Measurements from ENCODE around the gene UQCR10.

Gene UQCR10

DNA sequence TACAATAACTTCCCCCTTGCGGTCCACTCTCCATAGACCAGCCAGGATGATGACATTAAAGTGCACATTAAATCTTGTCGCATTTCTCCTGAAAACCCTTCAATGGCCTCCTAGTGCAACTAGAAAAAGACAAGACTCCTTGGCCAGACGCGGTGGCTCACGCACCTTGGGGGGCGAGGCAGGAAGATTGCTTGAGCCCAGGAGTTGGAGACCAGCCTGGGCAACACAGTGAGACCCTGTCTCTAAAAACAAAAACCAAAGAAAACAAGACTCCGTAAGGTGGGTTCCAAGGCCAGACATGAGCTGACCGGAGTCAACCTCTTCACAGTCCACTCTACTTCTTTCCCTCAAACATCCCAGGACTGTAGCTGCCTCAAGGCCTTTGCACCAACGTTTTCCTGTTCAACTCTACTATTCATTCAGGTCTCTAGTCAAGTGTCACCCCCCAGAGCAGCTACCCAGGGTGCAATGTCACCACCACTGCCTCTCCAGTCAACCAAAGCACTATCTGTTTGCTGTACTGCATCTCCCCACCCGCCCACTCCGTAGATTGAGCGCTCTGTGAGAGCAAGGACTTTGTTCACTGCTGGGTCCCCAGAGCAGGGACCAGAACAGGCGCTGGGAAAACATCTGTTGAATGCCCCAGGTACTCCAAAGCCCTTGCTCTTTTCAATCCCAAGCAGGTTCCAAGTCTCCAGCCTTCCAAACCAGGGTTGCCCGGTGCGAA, 1.1 kb upstream of the UQCR10 start:
- DNase-seq: peak in 1 of 2 donors; percentile 18

DNA sequence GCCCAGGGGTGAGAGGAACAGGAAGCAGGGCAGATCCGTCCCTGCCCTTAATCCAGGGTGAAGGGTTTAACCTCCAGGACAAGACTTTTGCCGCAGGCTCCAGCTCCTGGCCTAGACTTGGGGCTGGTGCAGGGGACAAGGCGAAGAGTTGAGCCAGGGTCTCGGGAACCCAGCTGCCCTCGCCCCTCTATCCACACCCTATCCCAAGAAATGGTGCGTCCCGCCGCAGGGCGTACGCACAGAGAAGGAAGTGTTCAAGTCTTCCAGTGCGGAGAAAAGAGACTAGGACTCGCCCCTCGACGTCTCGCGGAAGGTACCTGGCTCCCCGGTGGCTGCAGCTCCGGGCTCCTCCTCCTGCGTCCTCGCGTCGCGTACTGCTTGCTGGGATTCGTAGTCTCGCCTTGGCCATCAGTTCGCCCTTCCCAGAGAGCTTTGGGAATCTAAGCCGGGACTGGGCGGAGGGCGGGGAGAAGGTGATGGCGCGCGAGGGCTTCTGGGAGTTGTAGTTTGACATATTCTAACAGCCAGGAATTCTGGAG, 468 bp upstream of the UQCR10 start, which contains the start of gene ZMAT5:
Gene ZMAT5 (minus strand): TSS at position 376 of the 539 bp plus-strand sequence. CDS start 18,463 bp downstream, outside the sequence.
- DNase-seq: peak; percentile 90 to 92

DNA sequence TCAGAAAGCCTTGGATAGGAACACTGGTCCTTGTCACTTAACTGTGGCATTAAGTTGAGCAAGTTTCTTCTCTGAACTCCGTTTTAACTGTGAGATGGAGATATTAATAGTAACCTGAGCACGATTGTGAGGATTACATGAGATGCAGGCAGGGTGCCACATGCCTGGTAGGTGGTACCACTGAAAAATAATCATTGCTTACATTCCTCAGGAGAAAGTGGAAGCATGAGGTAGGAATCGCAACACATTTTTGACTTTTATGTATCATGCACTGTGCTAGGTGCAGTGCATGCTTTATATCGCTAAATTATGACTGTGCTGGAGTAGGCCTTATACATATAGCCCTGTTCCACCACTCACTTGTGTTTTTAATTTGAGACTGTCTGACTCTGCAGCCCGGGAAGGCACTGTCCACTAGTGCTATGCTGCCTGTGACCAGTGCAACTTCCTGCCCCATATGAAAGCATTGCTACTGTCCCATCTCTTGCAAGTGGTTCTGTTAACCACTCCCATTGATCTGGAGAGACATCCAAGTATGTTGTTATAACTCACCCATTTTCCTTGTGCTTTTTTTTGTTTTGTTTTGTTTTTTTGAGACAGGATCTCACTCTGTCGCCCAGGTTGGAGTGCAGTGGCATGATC, 1.0 kb downstream of the UQCR10 start:
- DNase-seq: no peak

DNA sequence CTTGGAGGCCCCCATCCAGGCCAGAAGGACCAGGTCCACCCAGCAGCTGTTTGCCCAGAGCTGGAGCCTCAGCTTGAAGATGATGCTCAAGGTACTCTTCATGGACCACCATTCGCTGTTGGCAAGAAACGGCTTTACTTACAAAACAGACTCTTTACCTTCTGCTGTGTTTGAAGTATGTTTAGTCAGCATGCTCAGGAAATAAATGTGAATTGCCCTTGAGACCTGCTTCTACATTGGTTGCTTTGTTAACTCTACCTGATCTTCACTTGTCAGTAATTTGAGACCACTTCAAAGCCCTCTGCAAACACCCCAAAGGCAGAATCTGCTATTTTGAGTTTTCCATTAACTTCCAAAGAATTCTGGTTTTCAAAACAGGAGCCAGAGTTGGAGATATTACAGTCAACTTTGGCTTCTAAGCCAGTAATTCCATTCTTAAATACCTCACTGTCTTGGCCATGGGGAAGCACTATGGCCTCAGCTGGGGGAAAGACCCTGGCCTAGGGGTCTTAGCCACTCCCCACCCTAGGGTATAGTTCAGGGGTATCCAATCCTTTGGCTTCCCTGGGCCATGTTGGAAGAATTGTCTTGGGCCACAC, 2.7 kb downstream of the UQCR10 start:
- DNase-seq: no peak

DNA sequence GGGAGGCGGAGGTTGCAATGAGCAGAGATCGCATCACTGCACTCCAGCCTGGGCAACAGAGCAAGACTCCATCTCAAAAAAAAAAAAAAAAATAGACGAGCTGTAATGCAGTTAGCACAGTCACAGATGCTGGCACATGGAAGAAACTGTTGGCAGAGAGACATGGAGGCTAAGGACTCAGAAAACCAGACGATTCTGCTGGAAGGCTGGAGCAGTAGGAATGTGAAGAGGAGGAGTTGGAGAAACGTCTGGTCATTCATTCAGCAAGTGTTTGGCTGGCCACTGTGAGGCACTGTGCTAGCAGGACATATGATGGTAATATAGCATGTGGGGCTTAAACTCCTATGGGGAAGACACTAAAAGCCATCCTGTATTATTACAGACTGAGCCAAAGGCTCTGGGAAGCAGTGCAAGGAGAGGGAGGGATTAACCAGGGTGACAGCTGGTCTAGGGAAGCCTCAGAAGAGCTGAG, 5.0 kb downstream of the UQCR10 start:
- DNase-seq: no peak

DNA sequence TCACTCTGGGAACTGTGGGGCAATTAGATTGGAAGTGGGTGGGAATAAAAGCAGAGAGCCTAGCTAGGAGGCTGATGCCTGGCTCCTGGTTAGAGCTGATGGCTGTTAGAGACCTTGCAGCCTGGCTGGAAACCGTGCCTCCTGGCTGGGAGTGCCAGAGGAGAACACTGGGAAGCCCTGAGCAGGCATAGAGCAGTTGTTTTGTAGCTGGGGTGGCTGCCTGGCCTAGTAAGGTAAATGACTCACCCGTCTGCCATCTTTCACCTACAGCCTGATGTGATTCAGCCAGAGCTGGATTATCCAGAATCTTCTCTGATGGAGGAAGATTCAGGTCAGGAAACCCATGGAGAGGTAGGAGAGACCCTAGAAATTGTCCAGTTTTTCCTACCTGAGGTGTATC, 6.1 kb downstream of the UQCR10 start:
- DNase-seq: no peak

DNA sequence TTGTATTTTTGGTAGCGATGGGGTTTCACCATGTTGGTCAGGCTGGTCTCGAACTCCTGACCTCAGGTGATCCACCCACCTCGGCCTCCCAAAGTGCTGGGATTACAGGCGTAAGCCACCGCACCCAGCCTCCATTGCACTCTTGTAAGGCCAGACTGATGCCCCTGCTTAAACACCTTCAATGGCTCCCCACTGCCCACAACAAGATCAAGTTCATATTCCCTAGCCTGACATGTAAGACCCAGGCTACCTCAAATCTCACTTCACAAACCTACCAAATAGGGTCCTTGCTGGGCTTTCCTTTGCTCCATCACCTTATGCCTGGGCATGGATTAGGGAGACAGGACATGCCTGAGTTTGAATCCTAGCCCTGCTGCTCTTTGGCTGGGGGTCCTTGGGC, 13.1 kb downstream of the UQCR10 start:
- DNase-seq: no peak

DNA sequence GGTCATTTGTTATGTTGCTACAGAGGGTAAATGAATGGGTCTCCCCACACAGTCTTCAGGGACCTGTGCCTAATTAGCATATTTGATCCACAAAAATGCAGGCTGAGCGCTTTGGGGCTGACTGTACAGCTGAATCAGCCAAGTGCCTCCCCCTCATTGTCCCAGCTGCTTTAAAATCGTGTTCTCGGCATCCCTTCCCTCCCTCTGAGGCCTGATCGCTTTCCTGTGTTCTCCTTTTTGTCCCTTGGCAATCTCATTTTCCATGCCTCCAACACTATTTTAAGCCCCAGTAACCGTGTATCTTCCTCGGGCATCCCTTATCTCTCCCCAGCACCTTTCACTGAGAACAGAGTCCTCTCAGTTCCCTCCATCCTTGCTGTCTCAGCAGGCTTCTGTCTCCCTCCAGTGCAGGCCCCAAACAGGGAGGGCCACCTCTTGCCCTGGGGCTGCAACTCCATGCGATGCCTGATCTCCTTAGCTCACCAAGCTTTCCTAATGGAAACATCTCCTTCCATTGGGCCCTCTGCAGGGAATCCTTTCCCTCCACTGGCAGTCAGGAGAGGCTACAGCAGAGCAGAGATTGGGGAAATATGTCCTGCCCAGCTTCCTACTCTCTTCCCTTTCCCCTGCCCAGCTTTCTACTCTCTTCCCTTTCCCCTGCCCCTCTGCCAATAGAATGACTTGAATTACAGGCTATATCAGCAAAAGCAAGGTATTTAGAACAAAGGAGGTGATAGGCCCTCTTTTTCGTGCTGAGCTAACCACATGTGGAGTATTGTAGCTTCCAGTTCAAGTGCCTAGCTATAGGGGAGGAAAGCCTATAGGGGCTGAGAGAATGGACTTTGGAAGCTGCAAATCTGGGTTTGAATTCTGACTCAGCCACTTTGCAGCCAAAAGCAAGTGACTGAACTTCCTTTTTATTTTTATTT, 13.8 kb downstream of the UQCR10 start:
- DNase-seq: no peak

DNA sequence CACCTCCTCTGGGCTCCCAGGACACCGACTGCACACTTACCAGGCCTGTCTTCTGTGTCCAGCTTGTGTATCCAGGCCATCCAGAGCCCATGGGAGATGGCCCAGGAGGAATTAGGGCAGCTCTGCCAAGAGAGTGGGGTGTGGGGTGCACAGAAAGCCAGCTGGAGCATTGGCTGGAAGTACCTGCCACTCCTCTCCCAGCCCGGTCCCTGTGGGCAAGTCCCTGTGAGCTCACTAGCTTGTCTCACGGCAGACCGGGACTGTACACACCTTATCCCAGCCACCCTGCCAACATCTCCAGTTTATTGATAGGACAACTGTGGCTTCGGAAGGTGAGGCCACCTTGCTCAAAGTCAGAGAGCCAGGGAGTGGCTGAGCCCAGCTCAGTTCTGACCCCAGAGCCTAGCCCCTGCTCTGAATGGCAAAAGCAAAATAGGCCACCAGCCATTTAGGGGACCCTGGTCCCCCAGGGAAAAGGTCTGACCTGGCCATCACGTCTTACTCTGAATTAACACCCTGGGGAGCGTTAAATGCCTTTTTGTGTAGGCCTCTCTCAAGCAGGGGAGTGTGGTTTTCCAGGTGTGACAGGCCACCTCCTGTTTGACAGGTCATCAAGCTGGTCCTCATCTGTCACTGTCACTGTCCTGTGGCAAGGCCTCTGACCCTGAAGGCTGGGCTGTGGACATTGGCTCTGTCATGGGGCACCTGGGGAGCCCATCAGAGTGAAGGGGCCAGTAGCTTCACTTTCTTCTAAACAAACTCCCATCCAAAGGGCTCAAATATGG, 15.1 kb downstream of the UQCR10 start:
- DNase-seq: no peak

DNA sequence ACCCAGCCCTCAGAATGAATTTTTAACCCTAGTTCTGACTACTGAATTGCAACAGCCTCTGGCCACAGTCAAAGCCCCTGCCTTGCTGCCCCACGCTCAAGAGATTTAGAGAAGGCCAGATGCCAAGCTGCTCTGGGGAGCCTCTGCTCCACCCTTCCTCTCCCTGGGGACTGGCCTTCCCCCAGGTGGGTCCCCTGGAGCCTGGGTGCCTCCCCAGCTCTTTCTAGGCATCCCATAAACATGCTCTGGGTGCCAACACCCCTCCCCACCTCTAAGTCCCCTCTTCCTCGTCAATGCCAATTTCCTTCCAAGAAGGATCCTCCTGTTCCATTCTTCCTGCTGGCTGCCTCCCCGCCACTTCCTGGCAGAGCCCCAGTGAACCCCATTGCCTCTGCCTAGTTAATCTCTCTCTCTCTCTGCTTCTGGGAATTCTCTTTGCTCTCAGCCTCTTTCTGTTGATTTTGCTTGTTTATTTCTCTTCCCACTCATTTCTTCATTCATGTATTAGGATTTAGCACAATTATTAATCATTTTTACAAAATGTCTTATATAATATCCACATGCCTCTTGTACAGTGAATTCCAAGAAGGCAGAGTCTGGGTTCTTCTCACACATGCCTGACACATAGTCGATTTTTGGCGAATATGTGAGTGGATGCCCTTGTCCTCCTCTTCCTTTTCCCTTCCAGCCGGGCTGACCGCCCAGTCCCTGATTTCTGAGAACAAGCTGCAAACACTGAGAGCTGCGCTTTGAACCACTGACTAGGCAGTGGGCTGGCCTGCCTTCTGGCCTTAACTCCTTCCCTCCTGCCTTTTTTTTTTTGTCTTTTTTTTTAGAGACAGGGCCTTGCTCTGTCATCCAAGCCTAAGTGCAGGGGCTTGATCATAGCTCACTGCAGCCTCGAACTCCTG, 17.5 kb downstream of the UQCR10 start:
- no peak for DNase-seq

DNA sequence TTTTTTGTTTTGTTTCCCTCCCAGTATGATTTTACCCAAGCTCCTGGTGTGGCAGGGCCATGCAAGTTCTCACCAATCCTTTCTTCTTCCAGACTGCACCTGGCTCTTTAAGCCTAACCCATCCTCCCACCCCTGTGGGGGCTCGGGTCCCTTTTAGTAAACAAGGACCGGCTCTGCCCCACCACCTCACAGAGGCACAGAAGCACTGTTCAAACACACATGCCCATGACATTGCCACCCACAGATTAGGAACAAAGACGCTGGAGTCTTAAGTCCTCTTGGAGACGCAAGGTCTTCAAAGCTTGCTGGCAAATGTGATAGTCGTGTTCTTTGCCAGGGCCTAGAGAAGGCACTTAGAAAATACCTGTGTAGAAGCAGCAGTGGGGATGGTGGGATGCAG, 18.9 kb downstream of the UQCR10 start:
- DNase-seq: no peak

DNA sequence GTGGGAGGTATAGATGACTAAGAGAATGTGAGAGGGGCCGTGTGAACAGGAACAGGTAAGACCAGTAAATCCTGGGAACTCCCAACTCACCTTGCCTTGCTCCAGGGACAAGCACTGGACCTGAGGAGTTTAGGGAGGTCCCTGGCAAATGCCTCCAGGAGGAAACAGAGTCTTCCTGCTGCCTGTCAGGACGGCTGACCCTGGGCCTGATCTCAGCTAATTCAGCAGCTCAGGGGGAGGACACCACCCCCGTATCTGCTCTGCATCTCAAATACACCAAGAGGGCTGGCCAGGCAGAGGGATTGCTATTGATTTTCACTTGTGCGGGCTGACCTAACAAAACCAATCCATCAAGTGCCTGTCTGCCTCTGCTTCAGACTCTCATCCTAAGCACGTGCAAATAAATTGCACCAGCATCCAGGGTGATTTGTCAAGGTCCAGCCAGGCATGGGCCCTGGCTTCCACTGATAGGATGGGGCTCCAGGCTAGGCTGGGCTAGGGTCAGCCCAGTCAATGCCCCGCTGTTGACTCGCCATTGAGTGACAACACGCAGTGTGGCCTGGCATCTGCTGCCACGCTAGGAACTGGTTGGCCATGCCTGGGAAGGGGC, 20.3 kb downstream of the UQCR10 start:
- DNase-seq: no peak

DNA sequence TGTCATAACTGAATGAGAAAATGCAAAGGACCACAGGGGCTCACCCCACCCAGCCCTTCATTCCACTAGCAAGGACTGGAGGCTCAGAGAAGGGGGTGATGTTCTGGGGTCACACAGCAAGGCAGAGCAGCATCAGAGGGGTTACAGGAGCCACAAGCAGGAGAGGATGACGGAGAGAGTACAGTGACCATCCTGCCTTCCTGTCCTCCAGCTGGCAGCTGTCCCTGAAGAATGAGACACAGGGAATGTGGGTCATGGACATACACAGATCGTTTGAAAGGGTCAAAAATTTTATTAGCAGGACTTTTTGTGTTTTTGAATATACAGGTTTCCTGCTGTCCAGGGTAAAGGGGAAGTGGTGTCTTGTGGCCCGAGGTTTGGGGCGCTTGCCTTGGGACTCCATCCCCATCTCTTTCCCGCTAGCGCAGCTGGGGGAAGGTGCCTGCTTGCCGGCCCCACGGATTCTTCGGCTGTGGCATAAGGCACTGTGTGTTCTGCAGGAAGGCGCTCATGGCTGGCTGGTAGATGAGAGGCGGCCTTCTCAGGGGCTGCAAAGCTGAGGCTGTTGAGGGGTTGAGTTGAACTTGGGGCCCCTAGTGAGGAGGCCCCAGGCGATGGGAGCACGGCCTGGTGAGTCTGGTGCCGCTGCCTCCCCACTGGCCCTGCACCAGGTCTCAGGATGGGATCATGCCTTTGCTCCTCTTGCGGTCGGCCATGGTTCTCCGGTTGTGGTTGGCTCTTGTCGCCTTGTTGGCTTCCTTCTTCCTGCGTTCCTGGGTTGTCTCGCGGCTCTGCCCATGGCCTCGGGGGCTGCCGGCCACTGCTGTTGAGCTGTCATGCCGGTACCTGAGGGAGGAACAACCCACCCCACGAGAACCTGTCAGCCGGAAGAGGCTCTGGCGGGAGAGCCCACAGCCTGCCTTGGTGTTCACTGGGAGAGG, 21.4 kb downstream of the UQCR10 start:
- DNase-seq: no peak

DNA sequence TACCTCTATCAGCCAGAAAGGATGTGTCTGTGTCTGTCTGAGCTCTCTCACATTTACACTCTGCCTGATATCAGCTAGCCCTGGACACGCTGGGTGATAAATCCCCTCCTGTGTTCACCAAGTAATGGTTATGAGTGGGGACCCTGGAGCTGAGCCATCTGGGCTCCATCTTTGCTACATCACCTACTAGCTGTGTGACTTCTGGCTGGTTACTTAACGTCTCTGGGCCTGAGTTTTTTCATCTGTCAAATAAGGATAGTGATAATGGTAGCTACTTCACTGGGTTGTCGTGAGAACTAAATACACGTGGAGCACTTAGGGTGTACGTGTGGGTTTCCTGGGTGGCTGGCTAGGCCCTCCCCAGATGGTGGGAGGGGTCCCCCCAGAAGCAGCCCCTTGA, 22.9 kb downstream of the UQCR10 start:
- DNase-seq: no peak

DNA sequence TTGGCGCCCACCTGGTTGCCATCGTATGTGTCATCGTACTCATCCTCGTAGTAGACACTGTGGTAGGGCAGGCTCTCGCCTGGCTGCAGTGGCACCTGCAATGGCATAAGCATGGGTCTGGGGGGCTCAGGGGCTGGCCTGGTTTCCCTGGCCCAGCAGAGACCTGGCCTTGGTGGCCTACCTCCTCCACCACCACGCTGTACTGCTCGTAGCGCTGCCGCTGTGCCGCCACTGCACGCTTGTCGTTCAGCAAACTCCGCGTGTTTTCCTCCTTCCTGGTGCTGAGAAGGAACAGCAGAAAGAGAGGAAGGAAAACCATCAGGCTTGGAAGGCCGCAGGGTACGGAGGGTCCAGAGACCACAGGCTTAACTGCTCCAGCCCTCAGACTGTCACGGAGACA, 26.2 kb downstream of the UQCR10 start:
- DNase-seq: no peak

DNA sequence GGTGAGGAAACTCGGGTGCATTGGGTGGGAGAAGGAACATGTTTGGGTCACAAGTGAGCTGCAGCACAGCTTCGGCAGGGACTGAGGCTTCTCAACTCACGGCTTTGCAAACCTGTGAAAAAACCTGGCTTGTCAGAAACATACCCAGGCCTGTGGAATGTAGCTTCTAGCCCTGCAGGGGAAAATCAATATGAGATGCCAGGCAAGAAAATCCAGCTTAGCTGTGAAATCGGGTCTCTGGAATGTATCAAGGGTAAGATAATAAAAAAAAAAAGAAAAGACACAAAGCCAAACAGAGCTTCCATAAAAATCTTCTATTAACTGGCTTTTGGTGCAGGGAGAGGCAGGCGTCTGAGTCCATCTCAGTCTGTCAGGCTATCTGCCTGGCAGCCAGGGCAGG, 28.5 kb downstream of the UQCR10 start:
- DNase-seq: no peak

DNA sequence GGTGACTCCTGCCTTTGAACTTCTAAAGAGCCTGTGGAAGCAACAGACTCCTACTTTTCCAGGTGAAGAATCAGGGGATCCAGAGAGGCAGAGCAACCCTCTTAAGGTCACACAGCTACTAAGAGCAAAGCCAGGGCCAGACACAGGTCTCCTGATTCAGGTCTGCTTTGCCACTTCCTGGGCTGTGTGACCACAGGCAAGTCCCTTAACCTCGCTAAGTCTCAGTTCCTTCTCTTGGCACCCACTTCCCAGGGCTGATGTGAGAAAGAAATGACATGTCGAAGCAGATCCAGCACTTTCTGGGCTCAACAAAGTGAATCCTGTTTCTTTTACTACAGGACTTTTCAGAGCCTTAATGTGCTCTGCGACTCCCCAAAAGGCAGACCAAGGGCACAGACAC, 30.2 kb downstream of the UQCR10 start:
- DNase-seq: no peak

DNA sequence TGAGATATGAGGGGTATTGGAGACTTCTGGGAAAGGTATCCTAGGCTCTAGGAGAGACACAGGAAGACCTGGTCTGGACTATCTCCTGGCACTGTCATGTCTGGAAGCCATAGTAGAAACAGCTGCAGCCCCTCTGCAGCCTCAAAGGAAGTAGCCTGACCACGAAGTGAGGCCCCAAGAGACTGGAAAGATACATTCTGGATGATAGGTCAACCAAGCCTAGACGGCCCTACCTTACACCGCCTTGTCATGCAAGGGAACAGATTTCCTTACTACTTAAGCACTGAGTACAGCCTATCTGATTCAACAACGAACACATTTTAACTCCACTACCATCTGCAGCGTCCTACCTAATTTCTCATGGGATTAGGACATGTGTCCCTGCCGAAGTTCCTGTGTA, 31.1 kb downstream of the UQCR10 start:
- DNase-seq: no peak

DNA sequence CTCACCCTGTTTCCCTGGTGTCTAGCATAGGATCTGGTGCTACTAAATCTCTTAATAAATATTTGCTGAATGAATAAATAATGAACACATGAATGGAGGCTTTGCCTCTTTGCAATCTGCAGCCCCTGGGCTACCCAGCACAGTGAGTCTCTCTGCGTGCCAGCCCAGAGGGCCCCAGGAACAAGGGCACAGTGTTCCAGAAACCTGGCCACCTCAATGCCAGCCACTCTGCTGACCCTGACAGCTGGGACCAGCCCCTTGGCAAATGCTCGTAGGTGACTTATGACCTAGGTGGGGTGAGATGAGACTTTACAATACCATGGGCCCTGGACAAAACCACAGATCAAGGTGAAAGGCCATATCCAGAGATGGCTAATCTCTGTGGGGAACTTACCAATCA, 31.6 kb downstream of the UQCR10 start:
- DNase-seq: no peak

All from activated CD4-positive, alpha-beta T cell treated with anti-CD3 and anti-CD28 coated beads for 4 hours (primary cell).